OCI-LY1 (cell line): ENCODE results near the gene PCLO.

Experiments
- CTCF ChIP-seq: fragments of 200-600 bp; sonication (generic), shearing (Covaris generic); IDR thresholded peaks from 2 replicates; pipeline ENCODE4 v1.5.1; 2017; ENCODE audit warnings: mild to moderate bottlenecking, antibody characterized with exemption, low read length, moderate library complexity, mixed read lengths
- EZH2 ChIP-seq: fragments of 200-600 bp; sonication (generic), shearing (Covaris generic); IDR thresholded peaks from 2 replicates; pipeline ENCODE4 v1.8.0; 2017; ENCODE audit warnings: borderline replicate concordance, mixed run types, mild to moderate bottlenecking, antibody characterized with exemption, low read length, moderate library complexity, mixed read lengths

GRCh38 chr7:82723411-82723810 lies 439.3 kb downstream of the PCLO start:
- no peak for TF ChIP-seq CTCF
- no peak for TF ChIP-seq EZH2
